ENCODE results near the gene VHLL.

GRCh38 chr1:156344409-156344808 lies 45.3 kb upstream of the VHLL start:
- no peak for TF ChIP-seq EZH2 (IDR thresholded peaks at IDR 0.05; ENCODE audit: low read length)
- TF ChIP-seq, protein P1, sequence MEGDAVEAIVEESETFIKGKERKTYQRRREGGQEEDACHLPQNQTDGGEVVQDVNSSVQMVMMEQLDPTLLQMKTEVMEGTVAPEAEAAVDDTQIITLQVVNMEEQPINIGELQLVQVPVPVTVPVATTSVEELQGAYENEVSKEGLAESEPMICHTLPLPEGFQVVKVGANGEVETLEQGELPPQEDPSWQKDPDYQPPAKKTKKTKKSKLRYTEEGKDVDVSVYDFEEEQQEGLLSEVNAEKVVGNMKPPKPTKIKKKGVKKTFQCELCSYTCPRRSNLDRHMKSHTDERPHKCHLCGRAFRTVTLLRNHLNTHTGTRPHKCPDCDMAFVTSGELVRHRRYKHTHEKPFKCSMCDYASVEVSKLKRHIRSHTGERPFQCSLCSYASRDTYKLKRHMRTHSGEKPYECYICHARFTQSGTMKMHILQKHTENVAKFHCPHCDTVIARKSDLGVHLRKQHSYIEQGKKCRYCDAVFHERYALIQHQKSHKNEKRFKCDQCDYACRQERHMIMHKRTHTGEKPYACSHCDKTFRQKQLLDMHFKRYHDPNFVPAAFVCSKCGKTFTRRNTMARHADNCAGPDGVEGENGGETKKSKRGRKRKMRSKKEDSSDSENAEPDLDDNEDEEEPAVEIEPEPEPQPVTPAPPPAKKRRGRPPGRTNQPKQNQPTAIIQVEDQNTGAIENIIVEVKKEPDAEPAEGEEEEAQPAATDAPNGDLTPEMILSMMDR (optimal IDR thresholded peaks at IDR 0.05 in 1 of 3, IDR thresholded peaks at IDR 0.05 in 1 of 3, conservative IDR thresholded peaks at IDR 0.05 in 1 of 3; ENCODE audit: extremely low read depth in 1 of 3, insufficient read depth in 2 of 3, low read length in 3 of 3), result no peak

All from keratinocyte (primary cell).